Activated gamma-delta T cell treated with Interleukin-2 at 50 U/mL for 16 hours (primary cell): Measurements from ENCODE around the gene HTATIP2.
"Not testable (repeated sequence)": the region's sequence is repeated elsewhere in the genome, so short reads cannot be mapped to it uniquely, and the experiment has no call there.

Experiments used
- DNase-seq: peaks from one replicate; pipeline ENCODE4 v3.0.0-alpha.2; 2020

Gene HTATIP2

DNA sequence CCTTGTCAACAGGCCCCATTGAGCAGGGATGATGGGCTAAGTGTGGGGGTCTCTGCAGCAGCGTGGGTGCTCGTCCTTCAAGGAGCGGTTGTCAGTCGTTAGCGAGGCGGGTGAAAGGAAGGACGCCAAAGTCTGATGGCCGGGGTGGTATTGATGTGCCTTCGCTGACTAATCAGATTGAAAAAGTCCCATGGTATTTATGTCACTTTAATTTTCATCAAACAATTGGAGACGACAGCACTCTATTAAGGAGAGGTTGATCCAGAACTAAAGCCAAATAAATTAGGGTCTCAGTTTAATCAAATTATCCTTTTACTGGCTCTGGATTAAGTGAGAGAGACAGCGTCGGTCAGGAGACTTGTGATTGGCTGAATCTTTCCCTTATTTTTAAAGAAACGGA lies 9.6 kb downstream of the HTATIP2 start:
- no peak for DNase-seq

DNA sequence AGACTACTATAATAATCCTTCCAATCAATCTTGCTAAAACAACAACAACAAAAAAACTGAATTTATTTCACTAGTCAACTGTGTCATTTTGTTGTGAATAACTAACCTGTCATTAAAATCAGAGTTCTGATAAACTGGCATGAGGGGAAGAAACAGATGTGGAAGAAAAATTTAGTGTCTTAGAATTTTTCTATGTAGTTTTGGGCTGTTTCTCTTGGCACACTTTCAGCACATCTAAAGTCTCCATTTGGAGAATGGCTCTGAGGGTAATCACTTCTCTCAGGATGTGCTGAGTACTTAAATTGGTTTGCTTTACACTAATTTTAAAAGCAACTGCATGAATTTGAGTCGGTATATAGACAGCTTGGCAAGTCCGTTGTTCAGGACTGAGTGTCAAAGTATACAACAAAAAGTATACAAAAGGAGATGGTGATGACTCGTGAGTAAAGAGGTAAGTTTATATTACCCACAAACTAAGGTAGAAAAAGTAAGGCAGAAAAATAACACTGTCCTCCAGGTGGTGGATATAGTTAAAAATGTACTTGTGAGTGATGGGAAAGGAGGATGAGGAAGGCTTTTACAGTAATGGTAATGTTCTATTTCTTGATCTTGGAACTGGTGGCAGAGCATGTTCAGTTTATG lies 10.2 kb downstream of the HTATIP2 start:
- DNase-seq, result no peak

DNA sequence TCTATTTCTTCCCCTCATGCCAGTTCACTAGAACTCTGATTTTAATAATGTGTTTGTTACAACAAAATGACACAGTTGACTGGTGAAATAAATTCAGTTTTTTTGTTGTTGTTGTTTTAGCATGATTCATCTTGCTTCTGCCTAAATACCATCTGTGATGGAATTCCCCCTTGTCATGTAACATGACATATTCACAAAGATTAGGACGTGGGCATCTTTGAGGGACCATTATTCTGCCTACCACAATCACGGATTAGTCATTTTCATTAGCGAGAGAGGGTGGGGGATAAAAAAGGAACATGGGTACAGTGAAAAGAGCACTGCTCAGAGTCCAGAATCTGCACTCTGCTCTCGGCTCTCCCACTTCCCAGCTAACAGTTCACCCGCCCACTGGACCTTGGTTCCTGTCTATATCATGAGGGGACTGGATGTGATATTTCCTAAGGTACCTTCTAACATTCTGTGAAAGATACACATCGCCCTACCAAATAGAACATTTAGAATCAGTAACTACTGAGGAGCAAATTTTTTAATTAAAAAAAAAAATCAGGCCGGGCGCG lies 11.3 kb downstream of the HTATIP2 start:
- no peak for DNase-seq

DNA sequence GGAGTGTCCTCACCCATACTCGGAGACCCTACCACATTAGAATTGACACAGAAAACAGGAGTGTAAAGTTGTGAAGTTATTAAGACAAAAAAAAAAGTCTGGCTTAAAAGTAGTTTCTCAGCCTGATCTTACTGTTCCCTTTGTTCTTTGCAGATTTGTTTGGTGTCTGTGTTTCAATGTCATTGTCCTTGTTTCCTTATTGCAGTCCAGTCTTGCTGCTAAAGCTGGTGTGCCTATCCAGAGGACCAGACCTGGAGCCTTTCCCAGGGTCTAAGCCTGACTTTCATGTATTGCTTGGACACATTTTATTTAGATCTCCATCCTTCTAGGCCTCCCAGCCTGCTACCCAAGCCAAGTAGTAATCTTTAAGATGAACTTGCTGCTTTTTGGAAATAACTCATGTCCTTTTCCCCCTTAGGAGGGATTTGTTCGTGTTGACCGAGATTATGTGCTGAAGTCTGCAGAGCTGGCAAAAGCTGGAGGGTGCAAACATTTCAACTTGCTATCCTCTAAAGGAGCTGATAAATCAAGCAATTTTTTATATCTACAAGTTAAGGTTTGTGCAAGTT lies 12.7 kb downstream of the HTATIP2 start:
- no peak for DNase-seq

DNA sequence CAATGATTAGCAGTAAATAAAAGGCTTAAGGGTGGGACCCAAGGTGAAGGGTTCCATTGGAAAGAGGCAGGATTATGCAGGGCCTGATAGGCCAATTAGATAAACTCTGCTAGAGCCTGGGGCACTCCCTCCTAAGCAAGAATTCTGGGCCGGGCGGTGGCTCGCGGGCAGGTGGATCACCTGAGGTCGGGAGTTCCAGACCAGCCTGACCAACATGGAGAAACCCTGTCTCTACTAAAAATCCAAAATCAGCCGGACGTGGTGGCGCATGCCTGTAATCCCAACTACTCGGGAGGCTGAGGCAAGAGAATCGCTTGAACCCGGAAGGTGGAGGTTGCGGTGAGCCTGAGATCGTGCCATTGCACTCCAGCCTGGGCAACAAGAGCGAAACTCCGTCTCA lies 22.5 kb downstream of the HTATIP2 start:
- DNase-seq, result not testable (repeated sequence)

DNA sequence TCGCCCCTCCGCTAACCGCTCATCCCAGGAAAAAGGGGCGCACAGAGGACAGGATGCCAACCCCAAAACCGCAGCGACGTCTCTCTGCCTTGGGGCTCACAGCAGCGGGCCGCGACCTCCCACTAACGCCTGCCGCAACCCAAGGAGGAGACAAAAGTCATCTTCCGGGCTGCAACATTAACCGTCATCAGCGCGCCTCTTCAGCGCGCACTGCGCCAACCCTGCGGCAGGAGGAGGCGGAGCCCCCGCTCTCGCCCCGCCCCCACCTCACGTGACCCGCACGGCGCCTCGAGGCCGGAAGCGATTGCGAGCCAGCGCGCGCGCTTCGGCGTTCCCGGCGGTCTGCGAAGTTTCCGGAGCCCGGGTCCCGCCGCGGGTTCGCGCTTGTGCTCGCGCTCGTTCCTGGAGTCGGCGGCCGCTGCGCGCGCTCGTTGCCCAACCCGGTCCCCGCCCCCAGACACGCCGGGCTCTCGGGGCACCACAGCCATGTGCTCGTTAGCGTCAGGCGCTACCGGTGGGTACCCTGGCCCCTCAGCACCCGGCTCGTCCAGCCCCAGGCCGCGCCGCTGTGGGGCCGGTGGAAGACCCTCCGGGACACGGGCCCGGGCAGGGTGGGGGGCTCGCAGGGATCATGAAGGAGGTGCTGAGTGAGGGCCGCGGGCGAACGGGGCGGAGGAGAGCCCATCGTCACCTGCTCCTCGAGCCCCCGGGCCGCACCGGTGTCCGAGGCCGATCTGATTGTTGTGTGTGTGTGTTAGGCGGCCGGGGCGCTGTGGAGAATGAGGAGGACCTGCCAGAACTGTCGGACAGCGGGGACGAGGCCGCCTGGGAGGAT lies 24.0 kb downstream of the HTATIP2 start, which contains the start of gene PRMT3:
Gene PRMT3, plus strand, starts transcription at position 456 of the 835 bp plus-strand sequence. Its CDS starts 31 bp downstream, at position 487.
- DNase-seq, result peak; percentile 97

DNA sequence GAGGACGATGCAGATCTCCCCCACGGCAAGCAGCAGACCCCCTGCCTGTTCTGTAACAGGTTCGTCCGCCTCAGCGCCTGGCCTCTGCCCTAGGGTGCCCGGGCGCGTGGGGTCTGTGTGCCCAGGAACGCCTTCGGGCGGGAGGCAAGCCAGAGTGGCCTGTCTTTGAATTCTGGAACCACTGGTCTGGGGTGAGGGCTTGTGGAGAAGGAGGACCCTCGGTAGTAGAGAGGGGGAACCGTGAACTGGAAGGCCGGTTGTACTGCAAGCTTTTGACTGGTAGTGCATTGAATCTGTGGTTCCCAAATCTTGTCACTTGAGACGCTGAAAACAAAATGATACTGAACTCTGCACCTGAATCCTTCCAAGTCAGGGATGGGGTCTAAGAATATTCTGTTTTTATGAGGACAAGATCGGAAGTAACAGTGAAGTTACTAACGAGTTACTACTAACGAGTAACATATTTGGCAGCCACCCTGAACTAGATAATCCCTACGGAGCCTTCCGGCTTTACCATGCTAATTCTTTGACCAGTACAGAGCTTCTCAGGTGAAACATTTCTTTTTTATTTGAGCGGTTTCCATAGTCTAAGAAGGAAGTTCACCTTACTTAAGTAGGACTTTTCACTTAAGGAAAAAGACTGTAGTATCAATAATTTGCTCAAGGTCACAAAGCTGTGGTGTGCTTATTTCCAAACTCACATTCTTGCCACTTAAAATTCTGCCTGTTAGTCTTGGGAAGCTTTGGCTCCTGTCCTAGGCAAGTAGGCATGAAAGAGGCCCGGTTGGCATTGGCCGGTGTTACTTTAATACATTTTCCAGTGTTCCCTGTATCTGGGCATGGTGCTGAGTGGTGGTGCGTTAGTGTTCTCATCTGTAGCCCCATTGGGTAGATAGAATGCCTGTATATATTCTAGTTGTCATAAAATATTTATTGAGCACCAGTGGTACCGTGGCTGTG lies 24.9 kb downstream of the HTATIP2 start:
- DNase-seq, result no peak

DNA sequence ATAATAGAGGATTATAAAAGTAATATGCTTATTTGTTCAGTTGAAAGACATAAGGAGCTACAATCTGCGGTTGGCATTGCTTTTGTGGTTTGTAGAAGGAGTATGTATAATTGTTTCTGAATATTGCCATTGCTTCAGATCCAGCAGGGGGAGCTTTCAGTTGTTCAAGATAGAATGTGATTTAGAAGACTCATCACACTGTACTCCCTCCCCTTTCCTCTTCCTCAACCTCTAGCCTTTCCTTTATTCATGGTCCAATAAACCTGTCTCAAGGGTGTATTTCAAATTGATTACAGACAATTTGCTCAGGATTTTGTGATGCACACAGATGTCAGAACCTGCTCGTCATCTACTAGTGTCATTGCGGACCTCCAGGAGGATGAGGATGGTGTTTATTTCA lies 33.8 kb downstream of the HTATIP2 start:
- no peak for DNase-seq

DNA sequence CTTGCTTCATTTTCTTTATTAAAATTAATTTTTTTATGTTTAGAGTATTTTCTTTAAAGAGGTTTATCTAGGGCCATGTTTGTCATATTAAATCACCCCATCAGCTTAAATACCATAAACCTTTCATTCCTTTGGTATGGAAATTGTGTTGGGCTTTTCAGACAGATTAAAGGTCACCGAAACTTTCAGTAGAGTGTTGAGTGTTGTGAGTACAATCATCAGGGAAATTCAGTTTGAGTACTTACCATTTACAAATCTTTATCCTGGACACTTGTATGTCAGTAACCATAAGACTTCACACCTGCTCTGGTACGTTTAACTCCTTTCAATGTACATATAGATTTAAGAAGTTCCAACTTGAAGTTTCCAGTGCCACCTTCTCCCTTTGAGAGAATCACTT lies 36.0 kb downstream of the HTATIP2 start:
- no peak for DNase-seq

DNA sequence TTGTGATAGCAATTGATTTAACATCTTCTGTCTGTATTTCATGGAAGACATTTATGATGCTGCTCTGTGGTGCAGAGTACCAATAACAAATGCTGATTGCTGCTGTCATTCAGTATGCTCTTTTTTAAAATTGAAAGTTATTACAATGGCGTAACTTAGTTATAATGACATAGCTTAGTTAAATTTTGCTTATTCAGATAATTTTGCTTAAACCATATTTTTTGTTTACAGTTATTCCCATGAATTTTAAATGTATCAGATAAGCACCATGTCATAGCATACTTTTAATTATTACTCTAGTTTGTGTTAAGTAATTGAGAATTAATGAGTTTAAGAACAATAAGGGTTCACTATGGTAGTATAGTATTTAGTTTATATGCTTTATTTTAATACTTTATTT lies 39.5 kb downstream of the HTATIP2 start:
- no peak for DNase-seq

DNA sequence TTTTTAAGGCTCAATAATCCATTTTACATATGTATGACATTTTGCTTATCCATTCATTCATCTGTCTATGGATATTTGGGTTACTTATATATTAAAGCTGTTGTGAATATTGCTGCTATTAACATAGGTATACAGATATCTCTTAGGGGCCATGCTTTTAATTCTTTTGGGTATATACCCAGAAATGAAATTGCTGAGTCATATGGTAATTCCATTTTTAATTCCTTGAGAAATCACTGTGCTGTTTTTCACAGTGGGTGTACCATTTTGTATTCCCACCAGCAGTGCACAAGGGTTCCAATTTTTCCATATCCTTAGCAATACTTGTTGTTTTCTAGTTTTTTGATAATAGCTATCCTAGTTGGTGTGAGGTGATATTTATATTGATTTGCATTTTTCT lies 43.0 kb downstream of the HTATIP2 start:
- DNase-seq, result no peak

DNA sequence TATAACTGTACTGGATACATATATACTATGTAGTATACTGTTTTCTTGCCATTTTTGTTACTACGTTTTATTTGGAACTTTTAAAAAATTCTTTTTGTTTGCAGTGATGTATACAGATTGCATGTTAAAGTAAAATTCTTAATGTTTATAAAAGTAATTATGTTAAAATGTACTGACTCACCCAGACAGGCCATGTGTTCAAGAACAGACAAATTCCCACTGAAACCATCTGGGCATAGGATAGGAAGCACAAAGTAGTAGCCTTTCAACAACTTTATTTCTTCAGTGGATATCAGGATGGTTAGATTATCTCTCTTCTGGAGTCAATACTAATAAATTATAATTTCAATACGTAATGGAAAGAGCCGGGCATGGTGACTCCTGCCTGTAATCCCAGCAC lies 43.8 kb downstream of the HTATIP2 start:
- no peak for DNase-seq

DNA sequence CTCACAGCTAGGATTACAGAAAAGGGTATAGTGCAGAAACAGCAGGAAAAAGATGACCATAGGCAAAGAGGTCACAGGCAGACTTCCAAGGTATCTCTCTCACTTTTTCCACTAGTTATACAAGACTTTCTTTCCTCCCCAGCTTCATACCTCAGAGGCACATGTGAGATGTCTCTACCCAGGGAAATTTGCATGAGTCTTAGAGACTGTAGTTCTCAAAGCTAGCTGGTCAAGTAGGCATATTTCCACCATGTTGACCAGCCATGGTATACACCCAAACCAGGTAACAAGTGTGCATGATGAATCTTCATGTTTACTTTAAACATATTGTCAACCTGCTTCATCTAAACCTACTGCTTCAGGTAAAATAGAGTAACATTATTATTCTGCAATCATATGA lies 51.9 kb downstream of the HTATIP2 start:
- DNase-seq, result no peak

DNA sequence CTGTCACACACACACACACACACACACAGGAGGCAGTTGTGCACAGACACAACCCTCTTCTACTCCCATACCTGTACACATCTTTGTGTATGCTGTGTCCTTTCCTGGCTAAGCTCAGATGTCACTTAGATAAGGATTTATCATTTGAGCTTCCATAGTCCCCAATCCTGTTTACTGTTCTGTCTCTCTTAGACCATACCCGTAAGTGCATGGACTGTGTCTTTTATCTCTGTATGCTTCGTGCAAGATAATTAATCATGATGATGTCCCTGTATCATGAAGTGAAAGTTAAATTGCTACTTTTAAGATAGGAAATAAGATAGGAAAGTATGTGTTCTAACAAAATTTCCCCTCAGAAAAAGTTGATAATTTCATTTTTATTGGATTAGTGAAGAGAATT lies 54.3 kb downstream of the HTATIP2 start:
- no peak for DNase-seq

DNA sequence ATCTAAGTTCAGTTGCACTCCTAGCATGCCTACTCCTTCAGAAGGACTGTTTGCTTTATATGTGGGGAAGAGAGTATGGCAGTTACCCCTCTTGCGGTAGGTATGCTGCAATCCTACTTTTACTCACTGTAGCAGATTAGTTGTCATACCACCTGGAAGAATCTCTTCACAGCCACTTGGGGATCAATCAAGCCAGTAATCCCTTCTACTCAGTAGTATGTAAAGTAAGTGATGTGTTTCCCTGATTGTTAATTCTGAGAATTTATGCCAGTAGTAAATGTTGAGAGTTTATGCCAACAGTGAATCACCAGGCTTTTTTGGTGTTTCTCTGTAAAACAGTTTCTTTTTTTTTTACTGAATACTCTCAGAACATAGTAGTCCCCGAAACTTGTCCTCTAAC lies 58.4 kb downstream of the HTATIP2 start:
- DNase-seq, result no peak

DNA sequence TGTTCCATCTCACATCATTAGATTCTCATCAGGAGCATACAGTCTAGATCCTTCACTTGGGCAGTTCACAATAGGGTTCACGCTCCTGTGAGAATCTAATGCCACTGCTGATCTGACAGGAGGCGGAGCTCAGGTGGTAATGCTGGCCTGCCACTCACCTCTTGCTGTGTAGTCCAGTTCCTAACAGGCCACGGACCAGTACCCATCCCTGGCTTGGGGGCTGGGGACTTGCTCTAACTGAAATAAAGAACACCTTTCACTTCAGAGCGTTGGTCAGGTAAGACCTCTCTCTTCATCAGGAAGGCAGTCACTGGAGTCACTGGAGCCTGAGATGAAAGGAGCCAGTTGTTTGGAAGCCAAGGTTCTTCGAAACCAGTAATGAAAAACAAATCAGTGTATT lies 65.7 kb downstream of the HTATIP2 start:
- no peak for DNase-seq
